Measurements from ENCODE around the gene LIPI.

LIPI gene

GRCh38 chr21:14210738-14211137 lies at the start of gene LIPI:
TSS of gene LIPI (minus strand) at chr21:14210955. CDS start at chr21:14210845, 110 bp downstream.
- Mint-ChIP-seq H3K4me3 (no peak within 1 kb of the TSS), H3K4me1 (ENCODE audit: low read depth) (no peaks in the 10 kb centered on the region), H3K9me3 (no peaks in the 10 kb centered on the region), H3K27me3 (peaks cover 4% of the 10 kb centered on the region), H3K27ac (no peak within 1 kb of the TSS), H3K36me3 (ENCODE audit: low read depth) (no peaks in the 10 kb centered on the region)

GRCh38 chr21:14260174-14260764 lies 49.5 kb upstream of the LIPI start:
- Mint-ChIP-seq H3K4me3 (no peak overlapping the region), H3K4me1 (ENCODE audit: low read depth) (peaks cover 11% of the 10 kb centered on the region), H3K27me3 (no peaks in the 10 kb centered on the region), H3K27ac (no peak overlapping the region), H3K36me3 (ENCODE audit: low read depth) (no peaks in the 10 kb centered on the region), H3K9me3 (no peaks in the 10 kb centered on the region)

GRCh38 chr21:14259747-14260146 lies 49.0 kb upstream of the LIPI start:
- Mint-ChIP-seq H3K9me3 (no peaks in the 10 kb centered on the region), H3K4me3 (no peak overlapping the region), H3K27ac (no peak overlapping the region), H3K36me3 (ENCODE audit: low read depth) (no peaks in the 10 kb centered on the region), H3K4me1 (ENCODE audit: low read depth) (peaks cover 11% of the 10 kb centered on the region), H3K27me3 (no peaks in the 10 kb centered on the region)

GRCh38 chr21:14251336-14251735 lies 40.6 kb upstream of the LIPI start:
- Mint-ChIP-seq H3K27me3 (peaks cover 8% of the 10 kb centered on the region), H3K4me1 (ENCODE audit: low read depth) (peaks cover 4% of the 10 kb centered on the region), H3K9me3 (peaks cover 6% of the 10 kb centered on the region)

GRCh38 chr21:14245711-14246110 lies 35.0 kb upstream of the LIPI start:
- no peaks in the 10 kb centered on the region for H3K36me3 Mint-ChIP-seq (ENCODE audit: low read depth)
- no peak overlapping the region for H3K27ac Mint-ChIP-seq
- H3K27me3 Mint-ChIP-seq = peaks cover 8% of the 10 kb centered on the region
- H3K4me1 Mint-ChIP-seq (ENCODE audit: low read depth) = peaks cover 3% of the 10 kb centered on the region
- H3K9me3 Mint-ChIP-seq = peaks cover 6% of the 10 kb centered on the region
- H3K4me3 Mint-ChIP-seq = no peak overlapping the region

More at GRCh38 chr21:14251336-14251735, 40.6 kb upstream of the LIPI start:
- Mint-ChIP-seq H3K4me3 (no peak overlapping the region), H3K36me3 (ENCODE audit: low read depth) (no peaks in the 10 kb centered on the region), H3K27ac (no peak overlapping the region)

- Mint-ChIP-seq H3K36me3 (ENCODE audit: low read depth) (no peaks in the 10 kb centered on the region), H3K27me3 (peaks cover 8% of the 10 kb centered on the region), H3K9me3 (peaks cover 3% of the 10 kb centered on the region), H3K27ac (no peak overlapping the region), H3K4me3 (no peak overlapping the region), H3K4me1 (ENCODE audit: low read depth) (peaks cover 4% of the 10 kb centered on the region)
Measured at GRCh38 chr21:14244911-14245310, 34.2 kb upstream of the LIPI start.

- H3K36me3 Mint-ChIP-seq (ENCODE audit: low read depth) = no peaks in the 10 kb centered on the region
- H3K9me3 Mint-ChIP-seq = no peaks in the 10 kb centered on the region
- peaks cover 4% of the 10 kb centered on the region for H3K4me1 Mint-ChIP-seq (ENCODE audit: low read depth)
Measured at GRCh38 chr21:14243874-14244273, 33.1 kb upstream of the LIPI start.

GRCh38 chr21:14243461-14243860 lies 32.7 kb upstream of the LIPI start:
- peaks cover 4% of the 10 kb centered on the region for H3K27me3 Mint-ChIP-seq

More at GRCh38 chr21:14243874-14244273, 33.1 kb upstream of the LIPI start:
- Mint-ChIP-seq H3K27me3 (peaks cover 7% of the 10 kb centered on the region), H3K4me3 (no peak overlapping the region), H3K27ac (no peak overlapping the region)

GRCh38 chr21:14241297-14241696 lies 30.5 kb upstream of the LIPI start:
- Mint-ChIP-seq H3K9me3 (no peaks in the 10 kb centered on the region), H3K27ac (no peak overlapping the region), H3K36me3 (ENCODE audit: low read depth) (no peaks in the 10 kb centered on the region), H3K4me1 (ENCODE audit: low read depth) (peaks cover 4% of the 10 kb centered on the region), H3K27me3 (no peaks in the 10 kb centered on the region), H3K4me3 (no peak overlapping the region)

More at GRCh38 chr21:14243461-14243860, 32.7 kb upstream of the LIPI start:
- H3K27ac Mint-ChIP-seq = no peak overlapping the region
- H3K36me3 Mint-ChIP-seq (ENCODE audit: low read depth) = no peaks in the 10 kb centered on the region
- H3K9me3 Mint-ChIP-seq = no peaks in the 10 kb centered on the region
- H3K4me1 Mint-ChIP-seq (ENCODE audit: low read depth) = peaks cover 4% of the 10 kb centered on the region
- H3K4me3 Mint-ChIP-seq = no peak overlapping the region

GRCh38 chr21:14239281-14239680 lies 28.5 kb upstream of the LIPI start:
- Mint-ChIP-seq H3K4me1 (ENCODE audit: low read depth) (peaks cover 4% of the 10 kb centered on the region), H3K36me3 (ENCODE audit: low read depth) (no peaks in the 10 kb centered on the region), H3K27ac (no peak overlapping the region), H3K4me3 (no peak overlapping the region), H3K9me3 (no peaks in the 10 kb centered on the region), H3K27me3 (peaks cover 5% of the 10 kb centered on the region)

- Mint-ChIP-seq H3K9me3 (no peaks in the 10 kb centered on the region), H3K36me3 (ENCODE audit: low read depth) (no peaks in the 10 kb centered on the region), H3K4me1 (ENCODE audit: low read depth) (peaks cover 4% of the 10 kb centered on the region), H3K4me3 (no peak overlapping the region), H3K27me3 (peaks cover 8% of the 10 kb centered on the region), H3K27ac (no peak overlapping the region)
Measured at GRCh38 chr21:14236180-14236579, 25.4 kb upstream of the LIPI start.

- no peaks in the 10 kb centered on the region for H3K4me1 Mint-ChIP-seq (ENCODE audit: low read depth)
- H3K4me3 Mint-ChIP-seq = no peak overlapping the region
- H3K36me3 Mint-ChIP-seq (ENCODE audit: low read depth) = no peaks in the 10 kb centered on the region
- peaks cover 8% of the 10 kb centered on the region for H3K27me3 Mint-ChIP-seq
- no peak overlapping the region for H3K27ac Mint-ChIP-seq
- peaks cover 6% of the 10 kb centered on the region for H3K9me3 Mint-ChIP-seq
Measured at GRCh38 chr21:14235101-14235500, 24.3 kb upstream of the LIPI start.

GRCh38 chr21:14229399-14229798 lies 18.6 kb upstream of the LIPI start:
- peaks cover 17% of the 10 kb centered on the region for H3K9me3 Mint-ChIP-seq
- H3K36me3 Mint-ChIP-seq (ENCODE audit: low read depth) = peaks cover 19% of the 10 kb centered on the region
- H3K27ac Mint-ChIP-seq = no peak overlapping the region
- H3K4me3 Mint-ChIP-seq = no peak overlapping the region
- H3K27me3 Mint-ChIP-seq = peaks cover 4% of the 10 kb centered on the region
- no peaks in the 10 kb centered on the region for H3K4me1 Mint-ChIP-seq (ENCODE audit: low read depth)

GRCh38 chr21:14223365-14223764 lies 12.6 kb upstream of the LIPI start:
- Mint-ChIP-seq H3K36me3 (ENCODE audit: low read depth) (peaks cover 10% of the 10 kb centered on the region), H3K4me1 (ENCODE audit: low read depth) (no peaks in the 10 kb centered on the region), H3K9me3 (peaks cover under 1% of the 10 kb centered on the region)

GRCh38 chr21:14215971-14216641 lies 5.4 kb upstream of the LIPI start, which contains the start of gene RBM11:
TSS of gene RBM11 (plus strand) at chr21:14216157. CDS start at chr21:14216187, 30 bp downstream.
- Mint-ChIP-seq H3K36me3 (ENCODE audit: low read depth) (no peaks in the 10 kb centered on the region), H3K27ac (peak within 1 kb of the TSS; percentile 31), H3K9me3 (no peaks in the 10 kb centered on the region), H3K27me3 (peaks cover 5% of the 10 kb centered on the region), H3K4me3 (peak within 1 kb of the TSS; percentile 80), H3K4me1 (ENCODE audit: low read depth) (peaks cover 8% of the 10 kb centered on the region)

More at GRCh38 chr21:14223365-14223764, 12.6 kb upstream of the LIPI start:
- H3K27me3 Mint-ChIP-seq = no peaks in the 10 kb centered on the region
- H3K27ac Mint-ChIP-seq = no peak overlapping the region
- H3K4me3 Mint-ChIP-seq = no peak overlapping the region

All from stimulated activated naive CD8-positive, alpha-beta T cell treated with anti-CD3 and anti-CD28 coated beads, Interleukin-15, Interleukin-2, amounts not matched to agents 100 ng/mL and 50 ng/mL, for 24 hours (primary cell).